GM12892 (cell line): ENCODE measurements around the gene UNC45A.
"Not testable (repeated sequence)": the region's sequence is repeated elsewhere in the genome, so short reads cannot be mapped to it uniquely, and the experiment has no call there.

ENCODE experiments used
- DNase-seq: peaks from one replicate; pipeline ENCODE4 v3.0.0; 2011; ENCODE audit not compliant: insufficient read length
- FAIRE-seq: peaks from 2 replicates; lab custom pipeline; 2011; peaks lifted over from hg19 to GRCh38; lab: Jason Lieb, UNC
- POLR2A ChIP-seq: IDR thresholded peaks from 2 replicates; pipeline ENCODE4 v1.6.1; 2011; ENCODE audit warnings: low read depth, low read length, control low read depth
- POLR2AphosphoS5 ChIP-seq: IDR thresholded peaks from 2 replicates; pipeline ENCODE4 v1.6.1; 2011; ENCODE audit warnings: low read depth, low read length, control low read depth
- TAF1 ChIP-seq: IDR thresholded peaks from 2 replicates; pipeline ENCODE4 v1.6.1; 2011; ENCODE audit warnings: low read depth, mild to moderate bottlenecking, control low read depth, low read length, borderline replicate concordance

Gene UNC45A

DNA sequence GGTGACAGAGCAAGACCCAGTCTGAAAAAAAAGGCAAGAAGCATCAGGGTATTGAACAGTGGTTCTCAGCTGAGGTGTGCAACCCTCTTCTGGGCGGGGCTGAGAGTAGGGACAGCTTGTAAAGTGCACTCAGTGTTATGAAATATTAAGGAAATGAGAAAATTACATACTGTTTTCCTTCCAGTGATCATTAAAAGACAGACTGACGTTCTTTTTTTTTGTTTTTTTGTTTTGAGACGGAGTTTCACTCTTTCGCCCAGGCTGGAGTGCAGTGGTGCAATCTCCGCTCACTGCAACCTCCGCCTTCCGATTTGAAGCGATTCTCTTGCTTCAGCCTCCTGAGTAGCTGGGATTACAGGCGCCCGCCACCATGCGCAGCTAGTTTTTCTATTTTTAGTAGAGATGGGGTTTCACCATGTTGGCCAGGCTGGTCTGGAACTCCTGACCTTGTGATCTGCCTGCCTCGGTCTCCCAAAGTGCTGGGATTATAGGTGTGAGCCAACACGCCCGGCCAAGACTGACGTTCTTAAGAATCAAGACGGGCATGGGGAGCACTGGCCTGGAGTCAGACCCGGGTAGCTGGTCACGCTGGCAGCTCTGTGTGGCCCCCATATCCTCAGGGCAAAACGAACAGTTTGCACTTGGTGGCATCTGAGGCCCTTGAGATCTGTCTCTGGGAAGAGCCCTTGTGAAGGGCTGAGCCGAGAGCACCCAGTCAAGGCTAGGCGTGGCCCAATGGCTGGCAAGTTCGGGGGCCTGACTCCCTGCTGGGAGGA lies 20.6 kb upstream of the UNC45A start:
- no peak for DNase-seq
- TF ChIP-seq POLR2AphosphoS5 = no peak
- no peak for TF ChIP-seq TAF1
- no peak for TF ChIP-seq POLR2A
- no peak for FAIRE-seq

GRCh38 chr15:90915216-90915807 lies 19.8 kb upstream of the UNC45A start:
- no peak for FAIRE-seq
- DNase-seq = no peak
- no peak for TF ChIP-seq POLR2AphosphoS5
- no peak for TF ChIP-seq POLR2A
- TF ChIP-seq TAF1 = no peak

DNA sequence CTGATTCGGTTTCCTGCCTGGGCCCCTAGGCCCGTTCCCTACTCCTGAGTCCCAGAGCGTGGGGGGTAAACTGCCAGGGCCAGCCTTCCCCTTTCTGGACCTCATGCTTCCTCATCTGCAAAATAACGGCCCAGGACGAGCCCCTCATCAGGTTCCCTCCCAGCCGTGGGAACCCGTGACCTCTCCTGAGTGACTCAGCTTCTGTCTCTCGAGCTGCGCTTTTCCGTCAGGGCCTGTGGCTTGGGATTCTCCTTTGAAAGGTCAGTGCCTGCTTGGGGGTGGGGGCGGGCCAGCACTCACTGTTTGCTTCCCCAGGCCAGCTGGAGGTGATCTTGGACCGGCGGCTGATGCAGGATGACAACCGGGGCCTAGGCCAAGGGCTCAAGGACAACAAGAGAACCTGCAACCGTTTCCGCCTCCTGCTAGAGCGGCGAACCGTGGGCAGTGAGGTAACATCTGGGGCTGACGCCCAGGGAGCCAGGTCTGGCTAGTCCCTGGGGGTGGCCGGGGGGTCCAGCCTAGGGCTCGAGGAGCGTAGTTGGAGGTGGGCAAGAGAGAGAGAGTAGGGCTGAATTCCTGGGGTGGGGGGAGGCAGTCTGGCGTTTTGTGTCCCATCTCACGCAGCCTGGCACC lies 19.2 kb upstream of the UNC45A start:
- no peak for DNase-seq
- TF ChIP-seq POLR2AphosphoS5 (no peak), POLR2A (no peak), TAF1 (no peak)
- no peak for FAIRE-seq

DNA sequence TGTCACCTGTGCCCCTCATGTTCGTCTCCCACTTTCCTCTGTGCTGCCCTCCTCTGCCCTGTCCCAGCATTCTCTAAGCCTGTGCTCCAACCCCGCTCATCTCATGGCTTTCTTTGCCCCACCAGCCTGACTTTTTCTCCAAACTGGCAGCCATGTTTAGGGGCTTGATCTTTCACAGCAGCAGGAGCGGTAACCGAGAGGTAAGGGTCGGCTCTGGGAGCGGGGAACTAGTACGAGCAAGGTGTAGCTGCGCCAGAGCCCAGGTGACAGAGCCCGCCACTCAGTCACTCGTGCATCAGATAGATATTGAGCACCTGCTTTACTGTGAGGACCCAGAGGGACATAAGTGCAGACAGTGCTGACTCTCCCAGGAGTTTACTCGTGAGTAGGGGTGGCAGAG lies 18.6 kb upstream of the UNC45A start:
- no peak for FAIRE-seq
- no peak for DNase-seq
- TF ChIP-seq POLR2A = no peak
- no peak for TF ChIP-seq POLR2AphosphoS5
- TF ChIP-seq TAF1 = no peak

GRCh38 chr15:90917569-90917968 lies 17.5 kb upstream of the UNC45A start:
- TF ChIP-seq TAF1 (no peak), POLR2AphosphoS5 (no peak), POLR2A (no peak)
- DNase-seq (no peak), FAIRE-seq (no peak)

DNA sequence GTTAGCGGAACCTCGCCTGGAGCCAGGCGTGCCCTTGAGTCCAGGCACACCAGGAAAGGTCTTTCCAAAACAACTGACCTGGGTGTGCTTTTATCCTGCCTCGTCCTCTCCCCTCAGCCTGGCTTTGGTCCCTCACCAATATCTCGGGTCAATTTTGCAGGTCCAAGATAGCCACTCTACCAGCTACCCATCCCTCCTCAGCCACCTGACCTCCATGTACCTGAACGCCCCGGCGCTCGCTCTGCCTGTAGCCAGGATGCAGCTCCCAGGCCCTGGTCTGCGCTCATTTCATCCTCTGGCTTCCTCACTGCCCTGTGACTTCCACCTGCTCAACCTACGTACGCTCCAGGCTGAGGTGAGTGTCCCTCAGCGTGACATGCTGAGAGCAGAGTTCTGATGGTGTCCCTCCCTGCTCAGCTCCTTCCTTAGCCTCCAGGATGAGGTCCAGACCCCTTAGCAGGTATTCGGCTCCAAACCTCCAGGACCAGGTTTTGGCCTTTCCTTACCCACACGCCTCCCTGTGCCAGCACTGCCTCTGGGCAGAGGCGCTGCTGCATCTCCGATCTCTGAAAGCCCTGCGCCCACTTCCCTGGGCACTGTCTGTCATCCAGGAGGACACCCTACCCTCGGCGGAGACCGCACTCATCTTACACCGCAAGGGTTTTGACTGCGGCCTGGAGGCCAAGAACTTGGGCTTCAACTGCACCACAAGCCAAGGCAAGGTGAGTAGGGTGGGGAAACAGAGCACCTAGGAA lies 16.9 kb upstream of the UNC45A start:
- DNase-seq (no peak), FAIRE-seq (no peak)
- TF ChIP-seq TAF1 = no peak
- TF ChIP-seq POLR2AphosphoS5 = no peak
- TF ChIP-seq POLR2A = no peak

- no peak for TF ChIP-seq POLR2AphosphoS5
- no peak for TF ChIP-seq TAF1
- TF ChIP-seq POLR2A = no peak
- FAIRE-seq = no peak
- DNase-seq = no peak
Measured at GRCh38 chr15:90918835-90919234, 16.2 kb upstream of the UNC45A start.

DNA sequence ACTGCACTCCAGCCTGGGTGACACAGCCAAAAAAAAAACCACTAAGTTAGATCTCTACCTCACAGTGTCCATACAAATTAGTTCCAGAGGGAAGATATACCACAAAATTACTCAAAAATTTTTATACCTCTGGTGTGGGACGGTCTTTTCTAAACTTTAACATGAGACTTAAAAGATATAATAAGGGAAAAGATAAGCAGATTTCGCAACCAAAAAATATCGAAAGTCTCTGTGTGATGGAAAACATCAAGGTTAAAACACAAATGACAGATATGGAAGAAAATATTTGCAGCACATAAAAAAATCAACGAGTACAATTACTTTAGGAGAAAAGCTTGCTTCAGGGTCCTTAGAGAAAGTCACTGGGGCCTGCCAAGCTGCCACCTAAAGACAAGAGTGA lies 13.2 kb upstream of the UNC45A start:
- FAIRE-seq (no peak), DNase-seq (no peak)
- TF ChIP-seq TAF1 (no peak), POLR2A (no peak), POLR2AphosphoS5 (no peak)

GRCh38 chr15:90922712-90923322 lies 12.3 kb upstream of the UNC45A start:
- peak; percentile 40 for FAIRE-seq
- DNase-seq = peak; percentile 65

GRCh38 chr15:90924375-90924774 lies 10.7 kb upstream of the UNC45A start:
- DNase-seq = peak; percentile 58
- peak; percentile 21; the same call in 1 of the 2 replicates for TF ChIP-seq POLR2AphosphoS5
- TF ChIP-seq POLR2A = no peak
- FAIRE-seq = peak; percentile 86

- FAIRE-seq, DNase-seq: not testable (repeated sequence)
Measured at GRCh38 chr15:90926766-90927165, 8.3 kb upstream of the UNC45A start.

DNA sequence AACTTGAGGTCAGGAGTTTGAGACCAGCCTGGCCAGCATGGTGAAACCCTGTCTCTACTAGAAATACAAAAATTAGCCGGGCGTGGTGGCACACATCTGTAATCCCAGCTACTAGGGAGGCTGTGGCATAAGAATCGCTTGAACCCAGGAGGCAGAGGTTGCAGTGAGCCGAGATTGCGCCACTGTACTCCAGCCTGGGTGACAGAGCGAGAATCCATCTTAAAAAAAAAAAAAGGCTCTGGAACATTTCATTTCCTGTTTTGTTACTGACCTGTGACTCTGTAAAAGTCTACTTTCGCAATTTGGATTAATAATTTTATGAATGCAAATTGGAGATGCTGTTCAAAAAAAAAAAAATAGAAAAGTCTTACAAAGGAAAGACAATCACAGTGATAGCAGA lies 7.0 kb upstream of the UNC45A start:
- FAIRE-seq, DNase-seq: not testable (repeated sequence)
